Stimulated activated CD8-positive, alpha-beta memory T cell treated with anti-CD3 and anti-CD28 coated beads, Interleukin-12 subunit alpha, Interleukin-12 subunit beta, amount 100 ng/mL, for 1 hour (primary cell): Measurements from ENCODE around the gene DLG3.

Source experiments
- DNase-seq: peaks from one replicate; pipeline ENCODE4 v3.0.0-alpha.2; 2020; ENCODE audit warnings: low read depth

Gene DLG3

GRCh38 chrX:70437921-70438665 is 6.5 kb upstream of the DLG3 start:
- no peak for DNase-seq

DNA sequence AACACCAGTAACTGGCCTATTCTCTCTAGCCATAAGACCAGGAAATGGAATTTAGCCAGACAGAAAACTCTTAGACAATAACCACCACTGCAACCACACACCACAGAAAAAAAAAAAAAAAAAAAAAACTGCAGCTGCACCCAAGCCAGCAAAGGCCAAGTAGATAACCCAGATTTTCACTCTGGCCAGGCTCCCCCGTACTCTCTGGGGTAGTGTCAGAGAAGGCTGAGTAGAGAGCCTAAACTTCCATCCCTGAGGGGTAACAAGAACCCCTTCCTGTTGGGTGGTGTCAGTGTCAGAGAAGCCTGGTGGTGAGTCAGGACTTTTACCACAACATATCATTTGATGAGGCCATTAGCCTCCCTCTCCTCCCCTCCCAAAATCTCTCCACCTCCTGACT is 5.6 kb upstream of the DLG3 start:
- DNase-seq = no peak

GRCh38 chrX:70442224-70442623 is 2.4 kb upstream of the DLG3 start:
- no peak for DNase-seq

DNA sequence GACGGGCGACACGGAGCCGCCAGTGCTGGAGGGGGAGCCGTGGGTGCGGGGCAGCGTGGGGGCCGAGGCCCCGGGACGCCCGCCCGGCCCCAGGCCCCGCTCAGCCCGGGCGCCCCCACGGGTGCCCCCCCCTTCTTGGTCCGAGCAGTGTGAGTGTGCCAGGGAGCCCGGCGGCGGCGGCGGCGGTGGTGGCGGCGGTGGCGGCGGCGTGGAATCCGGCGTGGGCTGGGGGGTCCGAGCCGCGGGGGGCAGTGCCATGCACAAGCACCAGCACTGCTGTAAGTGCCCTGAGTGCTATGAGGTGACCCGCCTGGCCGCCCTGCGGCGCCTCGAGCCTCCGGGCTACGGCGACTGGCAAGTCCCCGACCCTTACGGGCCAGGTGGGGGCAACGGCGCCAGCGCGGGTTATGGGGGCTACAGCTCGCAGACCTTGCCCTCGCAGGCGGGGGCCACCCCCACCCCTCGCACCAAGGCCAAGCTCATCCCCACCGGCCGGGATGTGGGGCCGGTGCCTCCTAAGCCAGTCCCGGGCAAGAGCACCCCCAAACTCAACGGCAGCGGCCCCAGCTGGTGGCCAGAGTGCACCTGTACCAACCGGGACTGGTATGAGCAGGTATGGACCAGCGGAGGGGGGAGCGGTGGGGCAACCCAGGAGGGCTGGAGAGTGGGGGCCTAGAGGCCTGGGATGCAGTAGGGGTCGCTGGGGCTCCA is 466 bp downstream of the DLG3 start:
- no peak for DNase-seq

- no peak for DNase-seq
Observed at GRCh38 chrX:70445951-70446350, 1.3 kb downstream of the DLG3 start.

DNA sequence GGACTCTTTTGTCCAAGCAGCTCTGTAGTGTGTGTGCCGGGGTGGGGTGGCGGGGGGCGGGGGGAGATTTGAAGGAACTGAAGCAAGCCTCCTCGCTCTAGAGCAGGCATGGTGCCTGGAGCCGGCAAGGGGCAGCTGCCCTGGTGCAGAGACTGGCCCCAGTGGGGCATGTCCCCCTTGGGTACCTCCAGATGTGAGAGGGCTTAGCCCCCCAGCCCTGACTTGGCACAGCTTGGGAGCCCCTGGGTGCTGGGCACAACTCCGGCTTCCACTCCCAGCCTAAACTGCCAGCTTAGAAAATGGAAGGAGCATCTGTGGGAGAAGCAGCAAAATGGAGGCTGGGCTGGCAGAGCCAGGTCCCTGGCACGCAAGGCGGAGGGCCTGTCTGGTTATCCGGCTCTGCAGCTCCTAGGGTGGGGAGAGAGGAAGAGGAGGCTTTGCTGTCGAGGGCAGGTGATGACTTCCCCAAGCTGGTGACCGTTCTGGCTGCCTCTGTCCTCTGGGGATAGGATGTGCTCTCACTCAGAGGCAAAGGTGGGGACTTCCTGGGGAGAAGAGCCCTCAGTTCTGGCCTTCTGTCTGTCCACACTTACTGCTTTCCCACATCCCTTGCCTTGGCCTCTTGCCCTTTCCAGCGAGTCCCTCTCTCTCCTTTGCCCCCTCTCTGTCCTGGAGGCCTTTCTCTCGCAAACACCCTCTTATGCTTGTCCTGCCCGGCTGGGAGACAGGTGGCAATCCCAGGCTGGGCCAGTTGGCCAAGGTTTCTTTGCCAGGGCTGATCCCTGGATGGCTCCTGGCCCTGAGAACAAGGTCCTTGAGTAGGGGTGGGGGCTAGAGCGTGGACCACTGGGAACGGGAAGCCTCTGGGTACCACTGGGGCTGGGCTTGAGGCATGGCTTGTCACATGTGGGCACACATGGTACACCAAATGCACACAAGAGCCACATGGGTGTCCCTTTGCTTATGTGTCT is 2.0 kb downstream of the DLG3 start:
- no peak for DNase-seq

DNA sequence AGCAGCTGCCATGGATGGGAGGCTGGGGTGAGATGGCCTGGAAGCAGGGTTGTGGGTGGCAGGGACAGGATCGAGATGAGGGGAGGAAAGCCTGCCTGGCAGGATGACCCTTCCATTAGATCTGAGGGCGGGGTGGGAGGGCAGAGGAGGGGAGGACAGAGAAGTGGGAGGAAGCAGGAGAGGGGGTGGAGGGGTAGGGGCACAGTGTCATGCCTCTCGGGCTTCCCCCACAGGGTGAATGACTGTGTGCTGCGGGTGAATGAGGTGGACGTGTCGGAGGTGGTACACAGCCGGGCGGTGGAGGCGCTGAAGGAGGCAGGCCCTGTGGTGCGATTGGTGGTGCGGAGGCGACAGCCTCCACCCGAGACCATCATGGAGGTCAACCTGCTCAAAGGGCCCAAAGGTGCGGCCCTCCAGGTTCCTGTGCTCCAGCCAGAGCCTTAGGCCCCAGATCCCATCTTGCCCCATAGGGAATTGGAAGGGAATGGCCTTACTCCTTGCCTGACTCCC is 4.9 kb downstream of the DLG3 start:
- no peak for DNase-seq

- DNase-seq = no peak
Observed at GRCh38 chrX:70452143-70452733, 7.6 kb downstream of the DLG3 start.

DNA sequence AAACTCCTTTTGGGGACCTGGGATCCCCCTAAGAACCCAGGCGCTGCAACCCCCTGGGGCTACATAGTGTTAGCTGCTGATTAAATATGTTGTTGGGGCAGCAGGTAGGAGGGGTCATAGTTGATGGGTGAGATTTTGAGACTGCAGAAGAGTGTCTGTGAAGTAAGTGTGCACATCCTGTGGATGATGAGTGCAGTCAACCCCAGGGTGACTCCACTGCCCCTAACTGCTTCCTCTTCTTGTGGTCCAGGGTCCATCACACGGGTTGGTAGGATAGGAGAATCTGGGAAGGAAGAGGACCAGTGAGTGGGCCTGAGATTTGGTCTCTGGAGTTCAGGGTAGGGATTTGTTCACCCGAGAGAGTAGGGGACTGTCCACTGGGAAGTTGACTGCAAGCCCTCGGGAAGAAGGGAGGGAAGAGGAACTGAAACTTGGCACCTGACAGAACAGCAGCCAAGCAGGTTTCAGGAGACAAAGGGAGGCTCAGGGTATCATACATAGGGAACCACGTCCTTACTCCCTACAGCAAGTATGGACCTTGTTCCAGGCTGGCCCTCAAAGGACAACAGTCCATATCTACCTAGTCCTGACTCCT is 8.5 kb downstream of the DLG3 start:
- no peak for DNase-seq

- DNase-seq = no peak
Observed at GRCh38 chrX:70454441-70455365, 10.1 kb downstream of the DLG3 start.

GRCh38 chrX:70455366-70456202 is 10.9 kb downstream of the DLG3 start:
- DNase-seq = no peak

- DNase-seq = no peak
Observed at GRCh38 chrX:70456256-70456655, 11.6 kb downstream of the DLG3 start.

GRCh38 chrX:70461026-70461425 is 16.4 kb downstream of the DLG3 start:
- DNase-seq = no peak

GRCh38 chrX:70464051-70464450 is 19.4 kb downstream of the DLG3 start:
- DNase-seq = no peak

DNA sequence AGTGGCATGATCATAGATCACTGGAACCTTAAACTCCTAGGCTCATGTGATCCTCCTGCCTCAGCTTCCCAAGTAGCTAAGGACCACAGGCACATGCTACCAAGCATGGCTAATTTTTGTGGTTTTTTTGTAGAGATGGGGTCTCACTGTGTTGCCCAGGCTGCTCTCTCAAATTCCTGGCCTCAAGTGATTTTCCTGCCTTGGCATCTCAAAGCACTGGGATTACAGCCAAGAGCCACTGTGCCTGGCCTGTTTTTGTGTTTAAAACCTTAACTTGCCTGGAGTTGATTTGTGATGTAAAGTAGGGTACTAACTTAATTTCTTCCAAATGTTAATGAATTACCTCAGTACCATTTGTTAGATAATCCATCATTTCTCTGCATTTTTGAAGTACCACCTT is 22.3 kb downstream of the DLG3 start:
- DNase-seq = no peak

DNA sequence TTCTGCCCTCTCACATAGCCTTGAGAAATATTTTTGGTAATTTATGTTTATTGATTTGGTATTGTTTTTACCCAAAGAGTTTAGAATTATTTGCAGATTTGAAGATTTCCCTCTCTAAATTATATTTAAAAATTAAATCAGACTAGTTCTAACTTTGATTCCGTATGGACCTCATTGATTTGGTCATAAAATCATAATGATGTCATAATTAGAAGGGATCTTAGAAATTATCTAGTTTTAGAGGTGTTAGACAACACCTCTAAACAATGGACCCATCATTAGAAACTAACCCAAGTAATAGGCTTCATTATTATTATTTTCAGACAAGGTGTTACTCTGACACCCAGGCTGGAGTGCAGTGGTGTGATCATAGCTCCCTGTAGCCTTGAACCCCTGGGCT is 24.1 kb downstream of the DLG3 start:
- no peak for DNase-seq

DNA sequence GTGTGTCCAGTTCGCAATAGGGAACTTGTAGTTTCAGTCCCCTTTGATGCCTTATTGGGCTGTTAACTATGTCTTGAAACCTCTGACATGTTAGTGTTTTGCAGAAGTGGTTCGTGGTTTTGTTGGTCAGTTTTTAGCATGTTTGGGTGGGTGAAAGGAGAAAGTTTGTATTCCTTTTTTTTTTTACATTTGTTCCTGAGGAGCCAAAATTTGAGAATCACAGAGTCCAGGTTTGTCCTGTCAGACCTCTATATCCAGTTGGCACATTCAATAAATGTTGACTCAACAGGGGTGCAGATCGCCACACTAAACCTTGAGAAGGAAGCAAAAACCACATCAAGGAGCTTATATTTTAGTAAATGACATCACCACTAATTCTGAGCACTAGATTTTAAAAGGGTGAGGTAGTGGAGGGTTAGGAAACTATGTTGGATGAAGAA is 26.2 kb downstream of the DLG3 start:
- no peak for DNase-seq

DNA sequence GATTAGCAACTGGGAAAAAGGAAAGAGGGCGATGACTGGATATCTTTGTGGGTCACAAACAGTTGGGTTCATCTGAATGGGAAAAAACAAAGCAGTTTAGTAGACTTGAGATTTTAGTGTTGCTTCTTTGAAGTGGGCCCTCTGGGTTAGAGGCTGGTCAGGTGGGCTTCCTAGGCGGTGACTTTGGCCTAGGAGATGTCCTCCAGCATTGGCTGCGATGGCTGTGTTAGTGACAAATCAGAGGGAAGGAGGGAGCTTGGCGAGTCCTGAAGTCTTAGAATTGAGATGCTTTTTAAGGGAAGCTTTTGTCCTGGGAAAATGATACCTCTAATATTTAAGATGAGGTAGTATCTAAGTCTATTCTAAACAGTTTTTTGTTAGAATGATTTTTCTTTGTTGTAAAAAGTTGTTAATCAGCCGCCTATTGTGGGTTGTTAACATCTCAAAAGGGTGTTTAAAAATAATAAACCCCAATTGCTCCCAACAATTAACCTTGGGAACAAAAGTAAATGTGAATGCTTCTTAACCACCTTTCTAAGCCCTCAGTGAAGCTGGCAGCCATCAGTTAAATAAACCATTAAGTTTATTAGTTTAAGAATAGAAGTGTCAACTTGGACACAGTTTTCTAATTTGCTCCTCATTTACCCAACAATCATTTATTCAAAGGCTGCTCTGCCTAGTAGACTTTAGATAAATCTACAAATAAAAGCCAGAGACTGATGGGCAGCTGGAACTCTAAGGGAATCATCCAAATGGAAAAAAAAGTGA is 31.7 kb downstream of the DLG3 start:
- DNase-seq = no peak
